ENCODE results near the gene DLG4. TPM values are rescaled to one million over a fixed set of nuclear protein-coding genes. Genes with fewer than 3 reads are reported as not detected.

The DLG4 gene
- total RNA-seq, 2 experiments from 2014 or later, result 10.2 to 11.0 TPM

DNA sequence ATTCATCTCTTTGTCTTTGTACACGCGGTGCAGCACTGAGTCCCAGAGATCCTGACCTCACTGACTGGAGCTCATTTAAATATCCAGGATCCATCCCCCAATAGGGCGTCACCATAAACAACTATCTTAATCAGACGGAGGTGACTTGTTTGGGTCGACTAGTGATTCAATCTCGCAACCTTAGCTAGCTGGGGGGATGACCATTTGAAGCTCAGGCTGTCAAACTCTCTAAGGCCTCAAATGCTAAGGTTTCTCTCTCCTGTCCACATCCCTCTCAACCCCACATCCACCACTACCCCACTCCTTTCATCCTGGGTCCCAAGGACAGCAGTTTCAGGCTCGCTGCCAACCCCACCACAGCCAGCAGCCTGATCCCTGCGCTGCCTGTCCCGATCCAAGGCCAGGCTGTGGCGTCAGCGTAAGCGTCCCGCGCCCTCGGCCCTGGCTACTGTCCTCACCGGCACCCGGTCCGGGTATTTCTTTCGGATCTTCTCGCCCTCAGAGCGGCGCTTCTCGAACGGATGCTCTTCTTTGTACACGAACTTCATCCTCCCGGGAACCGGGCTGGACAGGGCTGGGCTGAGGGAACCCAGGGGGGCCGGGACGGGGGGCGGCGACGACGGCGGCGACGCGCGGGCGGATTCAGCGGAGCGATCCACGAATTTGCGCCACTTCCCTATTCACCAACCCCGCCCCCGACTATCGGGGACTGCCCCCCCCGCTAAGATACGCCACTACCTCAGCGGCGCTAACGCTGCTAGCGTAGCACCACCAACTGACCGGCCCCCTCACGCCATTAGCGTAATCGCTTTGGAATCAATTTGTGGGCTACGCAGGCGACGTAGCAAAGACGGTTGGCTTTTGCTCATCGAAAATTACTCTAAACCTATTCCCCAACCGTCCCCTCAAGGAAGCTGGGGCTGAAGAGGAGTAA, 22.4 kb upstream of the DLG4 start, which contains the start of gene GABARAP:
GABARAP (minus strand) TSS at position 667 of the 934 bp plus-strand sequence; CDS start at position 548, 119 bp downstream.
- H3K36me3 ChIP-seq (ENCODE audit: insufficient read depth, low read length), result peaks cover 40% of the 10 kb centered on the region
- peak; percentile 39 for ATAC-seq (ENCODE audit: poor library complexity)
- TF ChIP-seq, protein P1, sequence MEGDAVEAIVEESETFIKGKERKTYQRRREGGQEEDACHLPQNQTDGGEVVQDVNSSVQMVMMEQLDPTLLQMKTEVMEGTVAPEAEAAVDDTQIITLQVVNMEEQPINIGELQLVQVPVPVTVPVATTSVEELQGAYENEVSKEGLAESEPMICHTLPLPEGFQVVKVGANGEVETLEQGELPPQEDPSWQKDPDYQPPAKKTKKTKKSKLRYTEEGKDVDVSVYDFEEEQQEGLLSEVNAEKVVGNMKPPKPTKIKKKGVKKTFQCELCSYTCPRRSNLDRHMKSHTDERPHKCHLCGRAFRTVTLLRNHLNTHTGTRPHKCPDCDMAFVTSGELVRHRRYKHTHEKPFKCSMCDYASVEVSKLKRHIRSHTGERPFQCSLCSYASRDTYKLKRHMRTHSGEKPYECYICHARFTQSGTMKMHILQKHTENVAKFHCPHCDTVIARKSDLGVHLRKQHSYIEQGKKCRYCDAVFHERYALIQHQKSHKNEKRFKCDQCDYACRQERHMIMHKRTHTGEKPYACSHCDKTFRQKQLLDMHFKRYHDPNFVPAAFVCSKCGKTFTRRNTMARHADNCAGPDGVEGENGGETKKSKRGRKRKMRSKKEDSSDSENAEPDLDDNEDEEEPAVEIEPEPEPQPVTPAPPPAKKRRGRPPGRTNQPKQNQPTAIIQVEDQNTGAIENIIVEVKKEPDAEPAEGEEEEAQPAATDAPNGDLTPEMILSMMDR (IDR thresholded peaks at IDR 0.05), result no peak
- H3K4me1 ChIP-seq (ENCODE audit: insufficient read depth, low read length), result peaks cover 37% of the 10 kb centered on the region
- H3K4me3 ChIP-seq (ENCODE audit: low read length), result peak within 1 kb of the TSS; percentile 77
- DNase-seq, result peak; percentile 83 to 96 (median 94)
- Mint-ChIP-seq H3K36me3 (ENCODE audit: low read depth) (peaks cover 74% of the 10 kb centered on the region), H3K27ac (peak within 1 kb of the TSS; percentile 93), H3K4me3 (peak within 1 kb of the TSS; percentile 94), H3K27me3 (peaks cover 4% of the 10 kb centered on the region), H3K4me1 (ENCODE audit: low read depth) (peaks cover 44% of the 10 kb centered on the region), H3K9me3 (no peaks in the 10 kb centered on the region)
- peak within 1 kb of the TSS; percentile 85 to 97 for H3K27ac ChIP-seq (ENCODE audit: low read depth in 1 of 2, low read length in 2 of 2)
- no peaks in the 10 kb centered on the region for H3K9me3 ChIP-seq (ENCODE audit: control insufficient read depth in 1 of 2, insufficient read depth in 1 of 2, low read length in 2 of 2)
- CTCF ChIA-PET, result interaction anchor here (0.7 to 3.8 kb wide), 8 partner anchors 10 to 196 kb away, joined by 3 to 20 read pairs (median 4); partner anchors contain the start of genes ACADVL, CTDNEP1, DLG4 and ELP5
- intact Hi-C loops (cut with DNase I, micrococcal nuclease), result loop anchor here (1.0 kb wide), 3 partner anchors 9 to 28 kb away; partner anchors contain the start of genes CTDNEP1 (in 1 of the 2) and ELP5 (in 1 of the 2)
- POLR2A ChIA-PET, result interaction anchor here (0.6 to 17.0 kb wide), 30 partner anchors 8 to 601 kb away, joined by 3 to 234 read pairs (median 4); partner anchors contain the start of genes ACADVL, ACAP1, CLDN7 and CTDNEP1
- H3K27me3 ChIP-seq (ENCODE audit: control insufficient read depth in 1 of 2, insufficient read depth in 2 of 2, low read length in 2 of 2), result no peaks in the 10 kb centered on the region

- H3K4me1 Mint-ChIP-seq (ENCODE audit: low read depth), result peaks cover 48% of the 10 kb centered on the region
- Histone ChIP-seq H3K4me3 (ENCODE audit: low read length) (peak overlapping the region; percentile 77), H3K9me3 (ENCODE audit: control insufficient read depth in 1 of 2, insufficient read depth in 1 of 2, low read length in 2 of 2) (no peaks in the 10 kb centered on the region), H3K36me3 (ENCODE audit: insufficient read depth, low read length) (peaks cover 38% of the 10 kb centered on the region), H3K27me3 (ENCODE audit: control insufficient read depth in 1 of 2, insufficient read depth in 2 of 2, low read length in 2 of 2) (no peaks in the 10 kb centered on the region), H3K4me1 (ENCODE audit: insufficient read depth, low read length) (peaks cover 45% of the 10 kb centered on the region), H3K27ac (ENCODE audit: low read depth in 1 of 2, low read length in 2 of 2) (peak overlapping the region; percentile 85 to 97)
- POLR2A ChIA-PET, result interaction anchor here (0.6 to 17.0 kb wide), 10 partner anchors 9 to 362 kb away, joined by 3 to 234 read pairs (median 8); partner anchors contain the start of genes ACADVL, CTDNEP1, DLG4 and ELP5
- peak overlapping the region; percentile 94 for H3K4me3 Mint-ChIP-seq
- intact Hi-C loops (cut with DNase I, micrococcal nuclease), result loop anchor here in 1 of 2 experiments (1.0 kb wide), 1 partner anchor 10 kb away; the partner anchor contains the start of gene CTDNEP1
- peak overlapping the region; percentile 93 for H3K27ac Mint-ChIP-seq
- ATAC-seq (ENCODE audit: poor library complexity), result no peak
- H3K27me3 Mint-ChIP-seq, result peaks cover 4% of the 10 kb centered on the region
- TF ChIP-seq, protein P1 (IDR thresholded peaks at IDR 0.05), result no peak
- CTCF ChIA-PET, result interaction anchor here (0.7 to 3.8 kb wide), 4 partner anchors 21 to 195 kb away, joined by 3 to 20 read pairs (median 4); partner anchors contain the start of genes ACADVL and DLG4
- no peaks in the 10 kb centered on the region for H3K9me3 Mint-ChIP-seq
- no peak for DNase-seq
- peaks cover 74% of the 10 kb centered on the region for H3K36me3 Mint-ChIP-seq (ENCODE audit: low read depth)
Observed at GRCh38 chr17:7241090-7241733, 21.6 kb upstream of the DLG4 start.

DNA sequence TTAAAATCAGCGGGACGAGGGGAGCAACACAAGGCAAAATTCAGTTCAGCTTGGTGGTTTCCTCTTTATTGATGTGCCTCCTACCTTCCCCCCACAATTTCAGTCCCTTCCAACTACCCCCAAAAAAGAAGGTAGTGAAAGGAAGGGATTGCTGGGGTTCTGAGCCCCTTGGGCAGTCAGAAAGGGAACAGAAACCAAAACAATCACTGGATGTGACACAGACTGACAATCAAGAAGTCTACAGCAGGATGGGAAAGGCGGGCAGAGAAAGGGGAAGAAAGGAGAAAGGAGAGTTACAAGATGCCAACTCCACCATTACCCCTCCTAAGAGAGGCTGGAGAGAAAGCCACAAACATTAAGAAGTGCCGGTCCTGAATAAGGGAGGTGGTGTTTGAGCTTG, 20.7 kb upstream of the DLG4 start:
- Histone ChIP-seq H3K27me3 (ENCODE audit: control insufficient read depth in 1 of 2, insufficient read depth in 2 of 2, low read length in 2 of 2) (no peaks in the 10 kb centered on the region), H3K4me1 (ENCODE audit: insufficient read depth, low read length) (peaks cover 53% of the 10 kb centered on the region), H3K36me3 (ENCODE audit: insufficient read depth, low read length) (peaks cover 40% of the 10 kb centered on the region), H3K4me3 (ENCODE audit: low read length) (peak overlapping the region; percentile 93), H3K27ac (ENCODE audit: low read depth in 1 of 2, low read length in 2 of 2) (peak overlapping the region; percentile 14 to 85), H3K9me3 (ENCODE audit: control insufficient read depth in 1 of 2, insufficient read depth in 1 of 2, low read length in 2 of 2) (no peaks in the 10 kb centered on the region)
- Mint-ChIP-seq H3K9me3 (no peaks in the 10 kb centered on the region), H3K4me1 (ENCODE audit: low read depth) (peaks cover 48% of the 10 kb centered on the region), H3K27me3 (peaks cover 4% of the 10 kb centered on the region), H3K4me3 (peak overlapping the region; percentile 94), H3K27ac (peak overlapping the region; percentile 93), H3K36me3 (ENCODE audit: low read depth) (peaks cover 75% of the 10 kb centered on the region)
- TF ChIP-seq, protein P1 (IDR thresholded peaks at IDR 0.05), result no peak
- intact Hi-C loops (cut with DNase I, micrococcal nuclease), result no loop called here
- ChIA-PET POLR2A (interaction anchor here (0.6 to 17.0 kb wide), 8 partner anchors 10 to 446 kb away, joined by 3 to 234 read pairs (median 11); partner anchors contain the start of genes ACADVL, ACAP1, CTDNEP1 and DLG4), CTCF (interaction anchor here (1.2 to 3.8 kb wide), 2 partner anchors 20 to 56 kb away, joined by 5 to 20 read pairs; partner anchors contain the start of genes ACADVL and DLG4)
- ATAC-seq (ENCODE audit: poor library complexity), result no peak
- peak in 2 of 14 experiments; percentile 49 to 51 for DNase-seq

All from CD4-positive, alpha-beta T cell (primary cell).